GM12878 (cell line): ENCODE measurements around the gene UCHL5. TPM values are rescaled to one million over a fixed set of nuclear protein-coding genes. Genes with fewer than 3 reads are reported as not detected.

Source experiments
- ATAC-seq: fragments of 200-7000 bp; cut with Tn5 transposase; 3 replicates; pipeline ENCODE4 v1.9.1; 2020; ENCODE audit warnings: mild to moderate bottlenecking, moderate library complexity
- BruUV-seq: library from RNA; stranded (reverse); fragments of 400-500 nt; replicated peaks from 2 replicates; lab custom pipeline; 2021; lab: Mats Ljungman, UMichigan
- CTCF ChIA-PET: fragments of 300-600 bp; sonication (Branson Sonifier 250); formaldehyde crosslinking; extraction: SDS; loops from one replicate; lab custom pipeline; 2021; ENCODE audit warnings: inconsistent platforms; lab: Yijun Ruan, JAX
- POLR2A ChIA-PET: fragments of 350-600 bp; formaldehyde crosslinking; extraction: SDS; loops from one replicate; lab custom pipeline; 2021; ENCODE audit warnings: inconsistent platforms; lab: Charles Lee
- RAD21 ChIA-PET: fragments of 300-600 bp; sonication (Branson Sonifier 250); formaldehyde crosslinking; loops from one replicate; lab custom pipeline; 2023; ENCODE audit warnings: antibody characterized with exemption; ENCODE audit not compliant: unreplicated experiment; lab: Charles Lee
- SMC1A ChIA-PET: fragments of 300-600 bp; sonication (Branson Sonifier 250); formaldehyde crosslinking; loops from one replicate; lab custom pipeline; 2023; ENCODE audit not compliant: unreplicated experiment, uncharacterized antibody; lab: Charles Lee
- DNase-seq: peaks from one replicate; pipeline ENCODE4 v3.0.0-alpha.2; 2011; ENCODE audit warnings: low read depth, low spot score
- FAIRE-seq: peaks from 3 replicates; lab custom pipeline; 2011; peaks lifted over from hg19 to GRCh38; lab: Jason Lieb, UNC
- H2AFZ ChIP-seq: 2 replicates; pipeline ENCODE4 v1.6.0; 2011; ENCODE audit warnings: low read depth, low read length, control low read depth; ENCODE audit not compliant: control insufficient read depth
- H3K27ac ChIP-seq: 2 replicates; pipeline ENCODE4 v1.5.1; 2011; ENCODE audit warnings: control low read depth; ENCODE audit not compliant: control insufficient read depth, insufficient read depth
- H3K27me3 ChIP-seq, 2 experiments: replicated peaks in 1 of 2; 2 replicates each; pipeline versions ENCODE4 v1.6.0 to v1.6.1; 2011; ENCODE audit warnings: low read length in 1 of 2; ENCODE audit not compliant: control insufficient read depth in 2 of 2, insufficient read depth in 2 of 2
- H3K36me3 ChIP-seq, 2 experiments: 2 replicates each; pipeline ENCODE4 v1.5.1; 2011; ENCODE audit warnings: low read length in 1 of 2; ENCODE audit not compliant: control insufficient read depth in 2 of 2, insufficient read depth in 2 of 2
- H3K4me1 ChIP-seq: 2 replicates; pipeline ENCODE4 v1.6.1; 2011; ENCODE audit warnings: mild to moderate bottlenecking, low read length, moderate library complexity, mixed read lengths; ENCODE audit not compliant: control insufficient read depth, insufficient read depth
- H3K4me2 ChIP-seq: 2 replicates; pipeline ENCODE4 v1.6.0; 2011; ENCODE audit warnings: control low read depth; ENCODE audit not compliant: control insufficient read depth, insufficient read depth
- H3K4me3 ChIP-seq: fragments of 200-600 bp; sonication (generic); 2 replicates; pipeline ENCODE4 v1.5.1; 2016
- H3K79me2 ChIP-seq: 2 replicates; pipeline ENCODE4 v1.6.0; 2011; ENCODE audit warnings: low read length; ENCODE audit not compliant: control insufficient read depth, insufficient read depth
- H3K9ac ChIP-seq: 2 replicates; pipeline ENCODE4 v1.8.0; 2011; ENCODE audit warnings: low read length, control low read depth, mixed read lengths; ENCODE audit not compliant: control insufficient read depth, insufficient read depth
- H3K9me3 ChIP-seq: replicated peaks from 3 replicates; pipeline ENCODE4 v1.5.1; 2011; ENCODE audit warnings: mild to moderate bottlenecking, low read length; ENCODE audit not compliant: control insufficient read depth, insufficient read depth
- H4K20me1 ChIP-seq: 2 replicates; pipeline ENCODE4 v1.6.0; 2011; ENCODE audit not compliant: control insufficient read depth, insufficient read depth
- BCL11A ChIP-seq: IDR thresholded peaks from 2 replicates; pipeline ENCODE4 v1.6.1; 2011; ENCODE audit warnings: low read depth, low read length
- BHLHE40 ChIP-seq, 2 experiments: fragments of 450-650 bp in 1 of 2; IDR thresholded peaks; 2 replicates each; pipeline ENCODE4 v1.6.1; 2011 to 2017; ENCODE audit warnings: low read depth in 2 of 2, borderline replicate concordance in 1 of 2, improper control_type of control experiment in 1 of 2, low read length in 1 of 2, mild to moderate bottlenecking in 1 of 2
- EED ChIP-seq: sonication (generic); IDR thresholded peaks from 2 replicates; pipeline ENCODE4 v1.6.1; 2016; ENCODE audit warnings: antibody characterized with exemption, low read depth
- HSF1 ChIP-seq: fragments of 150-350 bp; IDR thresholded peaks from 2 replicates; pipeline ENCODE4 v1.6.1; 2014; ENCODE audit warnings: mild to moderate bottlenecking, low read depth, low read length
- IKZF1 ChIP-seq: fragments of 450-650 bp; conservative IDR thresholded peaks from 2 replicates; pipeline ENCODE4 v1.6.1; 2017; ENCODE audit warnings: antibody characterized with exemption, mild to moderate bottlenecking
- JUNB ChIP-seq: IDR thresholded peaks from 2 replicates; pipeline ENCODE4 v1.6.1; 2016; ENCODE audit warnings: antibody characterized with exemption, mild to moderate bottlenecking
- MEF2B ChIP-seq: fragments of 450-650 bp; IDR thresholded peaks from 2 replicates; pipeline ENCODE4 v1.6.1; 2018; ENCODE audit warnings: mild to moderate bottlenecking, moderate library complexity; ENCODE audit not compliant: partially characterized antibody, poor library complexity, severe bottlenecking
- MTA2 ChIP-seq: fragments of 450-650 bp; IDR thresholded peaks from 2 replicates; pipeline ENCODE4 v1.6.1; 2016; ENCODE audit warnings: low read depth, mild to moderate bottlenecking, moderate library complexity
- NR2C2 ChIP-seq: IDR thresholded peaks from 2 replicates; pipeline ENCODE4 v1.6.1; 2011; ENCODE audit warnings: borderline replicate concordance, low read depth; ENCODE audit not compliant: control insufficient read depth, insufficient read length
- NR2F1 ChIP-seq: fragments of 450-650 bp; conservative IDR thresholded peaks from 2 replicates; pipeline ENCODE4 v1.6.1; 2017; ENCODE audit warnings: mild to moderate bottlenecking
- PML ChIP-seq: IDR thresholded peaks from 2 replicates; pipeline ENCODE4 v1.6.1; 2012; ENCODE audit warnings: low read length, inconsistent platforms
- SMAD1 ChIP-seq: fragments of 450-650 bp; IDR thresholded peaks from 2 replicates; pipeline ENCODE4 v1.6.1; 2018; ENCODE audit warnings: mild to moderate bottlenecking, low read depth; ENCODE audit not compliant: partially characterized antibody
- SPI1 ChIP-seq: IDR thresholded peaks from 2 replicates; pipeline ENCODE4 v1.6.1; 2011; ENCODE audit warnings: low read depth, mild to moderate bottlenecking, low read length, moderate library complexity, borderline replicate concordance; ENCODE audit not compliant: insufficient read depth
- in situ Hi-C: fragments of 300-500 bp; cut with MboI; formaldehyde crosslinking; loops from 9 replicates; pipeline ENCODE4 v1.14.3; 2018; ENCODE audit warnings: mixed read lengths
- intact Hi-C: fragments of 100-400 bp; cut with micrococcal nuclease; formaldehyde crosslinking; loops from one replicate; pipeline ENCODE4 v1.14.2; 2022; ENCODE audit not compliant: unreplicated experiment
- polyA plus RNA-seq, 11 experiments: library from polyadenylated mRNA; depleted of rRNA in 4 of 11; unstranded in 6 of 11; stranded (reverse) in 5 of 11; fragments of >200 nt; fragmentation: Nextera tagmentation in 4 of 11; fragmentation: Illumina TruSeq in 1 of 11; extraction: Ambion mirVana in 4 of 11; extraction: Trizol in 1 of 11; gene quantifications; 1 replicate in 1 of 11; 2 replicates in 10 of 11; pipeline versions ENCODE4 v1.2.1 to v1.2.3, GENCODE V29; 2011 to 2016; ENCODE audit warnings: inconsistent platforms in 2 of 11, missing spikeins in 2 of 11, low read depth in 1 of 11
- total RNA-seq, 4 experiments: library from RNA; depleted of rRNA in 3 of 4; stranded (reverse); fragments of >200 nt in 3 of 4; fragmentation: Illumina TruSeq in 1 of 4; extraction: Trizol in 1 of 4; gene quantifications; 2 replicates each; pipeline versions ENCODE4 v1.2.1 to v1.2.3, GENCODE V29; 2013 to 2021
- TF ChIP-seq, protein P1 (sequence below): fragments of 450-650 bp; IDR thresholded peaks from 2 replicates; pipeline ENCODE4 v1.6.1; 2017; ENCODE audit warnings: low read depth, mild to moderate bottlenecking, moderate library complexity

Gene UCHL5
- total and polyA plus RNA-seq, 10 of the 15 experiments (the other 5 are each of a cell fraction or from before 2014, with no cell fraction given): 30.1 to 179 (median 60.1) TPM

GRCh38 chr1:193033610-193034009 is 25.6 kb downstream of the UCHL5 start:
- ChIA-PET SMC1A (interaction anchor here (1.3 kb wide), 1 partner anchor 89 kb away, joined by 3 read pairs; no protein-coding TSS in a partner anchor), POLR2A (no interaction called here), CTCF (interaction anchor here (0.8 kb wide), 1 partner anchor 229 kb away, joined by 3 read pairs; no protein-coding TSS in a partner anchor), RAD21 (interaction anchor here (0.6 kb wide), 1 partner anchor 558 kb away, joined by 4 read pairs; no protein-coding TSS in a partner anchor)
- Histone ChIP-seq H2AFZ (no peak overlapping the region), H3K4me1 (no peaks in the 10 kb centered on the region), H3K4me3 (no peak overlapping the region), H3K9ac (no peak overlapping the region), H3K27me3 (no peaks in the 10 kb centered on the region), H4K20me1 (no peaks in the 10 kb centered on the region), H3K9me3 (no peaks in the 10 kb centered on the region; the same call in 2 of the 3 replicates), H3K79me2 (peaks cover 26% of the 10 kb centered on the region), H3K4me2 (no peak overlapping the region), H3K27ac (no peak overlapping the region), H3K36me3 (peaks cover 0 to 4% of the 10 kb centered on the region in 2 experiments; a peak in 1 of 4 replicates)
- no TSS peak for BruUV-seq
- no peak for TF ChIP-seq JUNB
- TF ChIP-seq MTA2: no peak
- TF ChIP-seq IKZF1: no peak
- TF ChIP-seq MEF2B: no peak
- no peak for TF ChIP-seq SPI1
- TF ChIP-seq NR2F1: no peak
- TF ChIP-seq BHLHE40 (IDR thresholded peaks at IDR 0.05; ENCODE audit: borderline replicate concordance in 1 of 2, low read depth in 2 of 2, low read length in 1 of 2): no peak
- TF ChIP-seq PML: no peak
- TF ChIP-seq, protein P1, sequence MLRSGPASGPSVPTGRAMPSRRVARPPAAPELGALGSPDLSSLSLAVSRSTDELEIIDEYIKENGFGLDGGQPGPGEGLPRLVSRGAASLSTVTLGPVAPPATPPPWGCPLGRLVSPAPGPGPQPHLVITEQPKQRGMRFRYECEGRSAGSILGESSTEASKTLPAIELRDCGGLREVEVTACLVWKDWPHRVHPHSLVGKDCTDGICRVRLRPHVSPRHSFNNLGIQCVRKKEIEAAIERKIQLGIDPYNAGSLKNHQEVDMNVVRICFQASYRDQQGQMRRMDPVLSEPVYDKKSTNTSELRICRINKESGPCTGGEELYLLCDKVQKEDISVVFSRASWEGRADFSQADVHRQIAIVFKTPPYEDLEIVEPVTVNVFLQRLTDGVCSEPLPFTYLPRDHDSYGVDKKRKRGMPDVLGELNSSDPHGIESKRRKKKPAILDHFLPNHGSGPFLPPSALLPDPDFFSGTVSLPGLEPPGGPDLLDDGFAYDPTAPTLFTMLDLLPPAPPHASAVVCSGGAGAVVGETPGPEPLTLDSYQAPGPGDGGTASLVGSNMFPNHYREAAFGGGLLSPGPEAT: no peak
- no peak for TF ChIP-seq NR2C2
- TF ChIP-seq EED: no peak
- no peak for TF ChIP-seq BCL11A
- TF ChIP-seq HSF1: no peak
- no peak for TF ChIP-seq SMAD1
- in situ Hi-C loops (no loop called here), intact Hi-C loops (loop anchor here (5.0 kb wide), 1 partner anchor 561 kb away; no protein-coding TSS in a partner anchor)
- FAIRE-seq (no peak), ATAC-seq (no peak), DNase-seq (no peak)
